ENCODE data around the gene FSTL4.

GRCh38 chr5:133599044-133599443 lies 13.3 kb downstream of the FSTL4 start:
- no peak for TF ChIP-seq POLR2AphosphoS5 (IDR thresholded peaks at IDR 0.05)
- TF ChIP-seq CTCF (IDR thresholded peaks at IDR 0.05) = no peak

All from transverse colon (tissue), 4 donors.